ENCODE results near the gene STRN4. TPM values are rescaled to one million over a fixed set of nuclear protein-coding genes. Genes with fewer than 3 reads are reported as not detected.
"Not testable (repeated sequence)": the region's sequence is repeated elsewhere in the genome, so short reads cannot be mapped to it uniquely, and the experiment has no call there.

Gene STRN4
- total RNA-seq, 1 experiment from 2014 or later: 89.3 TPM

- DNase-seq (ENCODE audit: low read depth): no peak
Observed at GRCh38 chr19:46714444-46715106, 31.7 kb downstream of the STRN4 start.

DNA sequence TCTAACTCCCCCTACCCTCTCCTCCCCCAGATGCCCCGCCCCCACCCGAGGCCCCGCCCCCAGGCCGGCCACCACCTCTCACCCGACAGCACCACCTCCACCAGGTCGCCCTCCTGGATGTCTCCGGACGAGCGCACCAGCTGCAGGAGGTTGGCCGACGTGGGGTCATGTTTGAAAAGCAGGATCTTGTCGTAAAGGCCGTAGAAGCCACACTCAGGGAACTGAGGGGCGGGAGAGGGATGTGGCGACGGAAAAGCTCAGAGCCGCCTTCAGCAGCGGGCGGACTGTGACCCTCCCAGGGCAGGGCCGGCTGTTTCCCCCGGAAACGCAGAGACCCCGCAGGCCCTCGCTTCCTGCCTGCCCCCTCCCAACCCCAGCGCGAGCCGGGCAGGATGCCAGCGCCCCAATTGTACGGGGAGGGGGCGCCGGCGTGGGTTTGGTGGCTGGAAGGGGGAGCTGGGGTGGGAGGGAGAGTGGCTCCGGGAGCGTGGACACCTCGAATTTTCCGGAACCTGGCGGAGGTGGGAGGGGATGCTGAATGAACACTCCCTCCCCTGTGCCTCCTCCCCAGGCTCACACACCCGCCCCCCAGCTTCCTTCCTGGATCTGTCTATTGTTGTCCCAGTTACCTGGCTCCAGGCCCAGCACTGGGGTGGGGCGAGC, 32.3 kb downstream of the STRN4 start:
- DNase-seq (ENCODE audit: low read depth): peak; percentile 81

DNA sequence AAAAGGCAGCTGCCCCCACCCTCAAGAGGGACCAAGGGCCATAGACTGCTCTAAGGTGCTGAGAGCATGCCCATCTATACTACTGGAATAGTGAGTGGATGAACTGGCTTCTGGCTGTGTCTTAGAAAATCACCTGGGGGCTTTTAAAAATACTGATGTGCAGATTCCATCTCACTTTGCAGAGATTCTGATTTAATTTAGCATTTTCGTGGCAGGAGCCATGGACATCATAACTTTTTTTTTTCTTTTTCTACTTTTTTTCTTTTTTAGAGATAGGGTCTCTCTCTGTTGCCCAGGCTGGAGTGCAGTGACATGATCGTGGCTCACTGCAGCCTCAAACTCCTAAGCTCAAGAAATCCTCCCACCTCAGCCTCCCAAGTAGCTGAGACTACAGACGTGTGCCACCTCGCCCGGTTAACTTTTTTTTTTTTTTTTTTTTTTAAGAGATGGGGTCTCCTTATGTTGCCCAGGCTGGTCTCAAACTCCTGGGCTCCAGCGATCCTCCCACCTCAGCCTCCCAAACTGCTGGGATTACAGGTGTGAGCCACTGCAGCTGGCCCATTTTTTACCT, 33.4 kb downstream of the STRN4 start:
- not testable (repeated sequence) for DNase-seq (ENCODE audit: low read depth)

DNA sequence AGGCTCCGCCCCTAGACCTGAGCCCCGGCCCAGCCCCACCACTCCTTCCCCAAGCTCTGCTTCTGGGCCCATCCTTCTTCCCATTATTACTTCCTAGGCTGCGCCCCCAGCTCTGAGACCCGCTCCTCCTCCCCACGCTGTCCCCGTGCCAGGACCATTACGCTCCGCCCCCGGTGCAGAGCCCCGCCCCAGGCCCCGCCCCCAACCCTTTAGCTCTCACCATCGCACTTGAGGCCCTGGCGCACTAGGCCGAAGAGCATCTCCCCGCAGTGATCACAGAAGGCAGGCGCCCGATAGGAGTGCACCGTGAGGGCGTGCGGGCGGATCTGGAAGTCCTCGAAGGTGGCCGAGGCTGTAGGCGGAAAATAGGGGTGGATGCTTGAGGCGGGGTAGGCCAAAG, 35.6 kb downstream of the STRN4 start:
- no peak for DNase-seq (ENCODE audit: low read depth)

- DNase-seq (ENCODE audit: low read depth): peak; percentile 46
Observed at GRCh38 chr19:46704379-46705076, 41.7 kb downstream of the STRN4 start.

DNA sequence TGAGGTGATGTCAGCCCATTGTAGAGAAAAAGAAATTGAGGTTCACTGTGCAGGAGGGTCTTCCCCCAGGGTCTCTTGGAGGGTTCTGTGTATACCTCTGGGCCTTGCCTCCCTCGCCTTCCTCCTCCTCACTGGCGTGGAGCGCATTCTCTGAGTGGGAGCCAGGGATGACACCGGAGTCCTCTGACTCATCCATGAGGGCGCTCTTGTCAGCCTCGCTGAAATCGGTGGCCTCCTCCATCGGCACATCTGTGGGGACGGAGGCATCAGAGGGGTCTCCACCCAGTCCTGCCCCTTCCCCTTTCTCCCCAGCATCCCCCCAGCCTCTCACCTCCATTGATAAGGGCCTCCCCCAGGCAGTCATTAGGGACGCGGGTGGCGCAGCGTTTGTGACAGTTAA, 45.5 kb downstream of the STRN4 start:
- DNase-seq (ENCODE audit: low read depth): no peak

GRCh38 chr19:46698395-46699321, 47.6 kb downstream of the STRN4 start:
- DNase-seq (ENCODE audit: low read depth): no peak

- DNase-seq (ENCODE audit: low read depth): no peak
Observed at GRCh38 chr19:46697204-46697960, 48.9 kb downstream of the STRN4 start.

DNA sequence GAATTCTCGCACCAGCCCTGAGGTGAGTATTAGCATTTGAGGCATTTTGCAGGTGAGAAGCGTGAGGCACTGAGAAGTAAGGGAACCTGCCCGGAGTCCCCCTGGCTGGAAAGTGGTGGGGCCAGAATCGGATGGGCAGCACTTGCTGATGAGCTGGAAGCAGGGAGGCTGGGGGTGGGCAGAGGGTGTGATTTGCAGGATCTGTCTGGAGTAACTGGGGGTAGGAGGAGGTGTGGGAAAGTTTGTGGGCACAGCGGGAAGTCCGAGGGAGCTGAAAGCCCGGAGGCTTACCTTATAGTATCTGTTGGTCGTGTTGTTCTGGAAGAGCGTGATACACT, 49.4 kb downstream of the STRN4 start:
- no peak for DNase-seq (ENCODE audit: low read depth)

DNA sequence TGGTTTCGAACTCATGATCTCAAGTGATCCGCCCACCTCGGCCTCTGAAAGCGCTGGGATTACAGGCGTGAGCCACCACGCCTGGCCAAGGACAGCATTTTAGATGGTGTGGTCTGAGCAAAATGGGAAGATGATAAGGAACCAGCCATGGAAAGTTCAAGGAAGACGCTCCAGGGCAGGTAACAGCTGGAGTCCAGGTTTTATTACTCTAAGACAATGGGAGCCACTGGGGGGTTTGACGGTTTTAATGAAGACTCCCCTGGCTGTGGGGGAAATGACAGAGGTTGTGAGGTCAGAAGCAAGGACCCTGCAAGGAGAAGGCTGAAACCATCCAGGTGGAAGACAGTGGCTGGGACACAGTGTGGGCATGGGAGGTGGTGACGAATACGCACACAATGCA, 50.2 kb downstream of the STRN4 start:
- no peak for DNase-seq (ENCODE audit: low read depth)

GRCh38 chr19:46693760-46694159, 52.5 kb downstream of the STRN4 start:
- no peak for DNase-seq (ENCODE audit: low read depth)

GRCh38 chr19:46692918-46693722, 53.1 kb downstream of the STRN4 start:
- DNase-seq (ENCODE audit: low read depth): no peak

DNA sequence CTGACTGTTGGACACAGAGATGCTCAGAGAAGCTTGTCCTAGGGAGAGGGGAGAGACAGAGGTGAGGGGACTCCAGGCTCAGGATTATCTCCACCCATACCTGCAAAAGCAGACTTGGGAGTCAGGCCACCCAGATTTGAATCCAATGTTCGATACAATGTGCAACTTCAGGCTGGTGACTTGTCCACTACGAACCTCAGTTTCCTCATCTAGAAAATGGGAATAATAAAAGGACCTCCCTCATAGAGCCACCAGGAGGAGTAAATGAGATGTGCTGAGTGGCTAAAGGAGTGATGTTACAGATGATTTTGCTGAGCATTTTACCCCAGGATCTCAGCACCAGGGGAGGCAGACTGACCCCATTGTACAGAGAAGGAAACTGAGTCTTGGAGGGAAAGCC, 54.3 kb downstream of the STRN4 start:
- no peak for DNase-seq (ENCODE audit: low read depth)

DNA sequence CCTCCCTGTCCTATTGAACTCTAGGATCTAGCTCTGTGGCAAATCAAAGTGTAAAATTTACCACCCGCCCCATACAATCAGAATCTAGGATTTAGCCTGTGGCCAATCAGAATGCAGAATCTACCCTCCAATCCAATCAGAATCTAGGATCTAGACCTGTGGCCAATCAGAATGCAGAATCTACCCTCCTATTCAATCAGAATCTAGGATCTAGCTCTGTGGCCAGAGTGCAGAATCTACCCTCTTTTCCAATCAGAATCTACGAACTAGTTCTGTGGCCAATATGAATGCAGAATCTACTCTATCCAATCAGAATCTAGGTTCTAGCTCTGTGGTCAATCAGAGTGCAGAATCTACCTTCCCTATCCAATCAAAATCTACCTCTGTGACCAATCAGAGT, 55.1 kb downstream of the STRN4 start:
- no peak for DNase-seq (ENCODE audit: low read depth)

DNA sequence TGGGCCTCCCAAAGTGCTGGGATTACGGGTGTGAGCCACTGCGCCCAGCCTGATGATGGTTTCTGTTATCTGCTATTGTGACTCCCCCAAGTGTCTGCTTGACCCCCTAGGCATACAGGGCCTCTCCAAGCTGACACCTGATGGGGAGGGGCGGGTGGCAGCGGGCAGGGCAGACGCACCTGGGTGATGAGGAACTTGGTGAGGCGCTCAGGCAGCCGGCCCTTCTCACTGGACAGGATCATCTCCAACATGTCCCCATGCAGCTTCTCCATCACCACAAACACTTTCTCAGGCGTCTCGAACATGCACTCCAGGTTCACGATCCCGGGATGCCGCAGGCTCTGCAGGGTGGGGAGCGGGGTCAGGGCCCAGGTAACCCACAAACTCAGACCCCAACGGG, 56.9 kb downstream of the STRN4 start:
- DNase-seq (ENCODE audit: low read depth): no peak

- DNase-seq (ENCODE audit: low read depth): no peak
Observed at GRCh38 chr19:46687438-46688145, 58.7 kb downstream of the STRN4 start.

DNA sequence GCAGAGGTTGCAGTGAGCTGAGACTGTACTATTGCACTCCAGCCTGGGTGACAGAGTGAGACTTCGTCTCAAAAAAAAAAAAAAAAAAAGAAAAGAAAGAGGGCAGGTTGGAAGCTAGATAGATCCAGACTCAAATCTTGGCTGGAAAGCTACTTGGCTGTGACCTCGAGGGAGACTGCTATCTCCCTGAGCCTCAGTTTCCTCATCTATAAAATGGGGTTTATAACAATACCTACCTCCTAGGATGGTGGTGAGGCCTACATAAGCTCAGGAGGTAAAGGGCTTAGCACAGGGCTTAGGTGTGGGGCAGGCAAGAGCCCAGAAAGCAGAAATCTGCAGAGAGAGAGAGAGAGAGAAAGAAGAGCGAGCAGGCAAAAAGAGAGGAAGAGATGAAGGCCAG, 61.1 kb downstream of the STRN4 start:
- DNase-seq (ENCODE audit: low read depth): no peak

- DNase-seq (ENCODE audit: low read depth): no peak
Observed at GRCh38 chr19:46678110-46678732, 68.0 kb downstream of the STRN4 start.
